Panc1 (cell line): ENCODE measurements around the gene NLRP10. TPM values are rescaled to one million over a fixed set of nuclear protein-coding genes. Genes with fewer than 3 reads are reported as not detected.
A peak's percentile ranks its signal among the peaks of the same experiment; 100 is the strongest.
"Not testable (repeated sequence)": the region's sequence is repeated elsewhere in the genome, so short reads cannot be mapped to it uniquely, and the experiment has no call there.

Experiments used
- ATAC-seq: fragments of 200-7000 bp; cut with Tn5 transposase; 2 replicates; pipeline ENCODE4 v1.9.1; 2020; ENCODE audit warnings: mild to moderate bottlenecking, moderate library complexity
- BruUV-seq: library from RNA; stranded (reverse); fragments of 400-500 nt; replicated peaks from 2 replicates; lab custom pipeline; 2021; lab: Mats Ljungman, UMichigan
- CTCF ChIA-PET: fragments of 300-600 bp; sonication (Branson Sonifier 250); formaldehyde crosslinking; loops from one replicate; lab custom pipeline; 2022; ENCODE audit warnings: antibody characterized with exemption; lab: Charles Lee
- POLR2A ChIA-PET: fragments of 300-600 bp; sonication (Branson Sonifier 250); formaldehyde crosslinking; loops from one replicate; lab custom pipeline; 2022; ENCODE audit warnings: antibody characterized with exemption; lab: Charles Lee
- DNase-seq: peaks from one replicate; pipeline ENCODE4 v3.0.0-alpha.2; 2010; ENCODE audit warnings: low read depth, low spot score
- H3K27ac ChIP-seq: 2 replicates; pipeline ENCODE4 v1.5.1; 2011; ENCODE audit warnings: mild to moderate bottlenecking, low read length, inconsistent platforms
- H3K27me3 ChIP-seq: fragments of 200-500 bp; sonication (Bioruptor generic); 2 replicates; pipeline ENCODE4 v1.6.0; 2014; ENCODE audit warnings: low read length, inconsistent platforms; ENCODE audit not compliant: control insufficient read depth, insufficient read depth
- H3K36me3 ChIP-seq: fragments of 200-500 bp; sonication (Bioruptor generic); 2 replicates; pipeline ENCODE4 v1.5.1; 2014; ENCODE audit warnings: inconsistent platforms, mild to moderate bottlenecking, low read length, moderate library complexity; ENCODE audit not compliant: control insufficient read depth, insufficient read depth
- H3K4me1 ChIP-seq: 2 replicates; pipeline ENCODE4 v1.5.1; 2011; ENCODE audit warnings: inconsistent platforms, mild to moderate bottlenecking, low read length, moderate library complexity; ENCODE audit not compliant: control insufficient read depth, insufficient read depth
- H3K4me3 ChIP-seq, 2 experiments: 2 replicates each; pipeline ENCODE4 v1.5.1; 2011 to 2012; ENCODE audit warnings: low read depth in 2 of 2, low read length in 2 of 2, mild to moderate bottlenecking in 2 of 2, inconsistent platforms in 1 of 2, moderate library complexity in 1 of 2
- H3K9me3 ChIP-seq: fragments of 200-500 bp; sonication (Bioruptor generic); 2 replicates; pipeline ENCODE4 v1.5.1; 2014; ENCODE audit warnings: low read depth, mild to moderate bottlenecking, inconsistent platforms, low read length, moderate library complexity; ENCODE audit not compliant: control insufficient read depth, insufficient read depth
- CTCF ChIP-seq: fragments of 450-650 bp; IDR thresholded peaks from 2 replicates; pipeline ENCODE4 v1.5.1; 2017; ENCODE audit warnings: mild to moderate bottlenecking
- POLR2AphosphoS5 ChIP-seq: IDR thresholded peaks from 2 replicates; pipeline ENCODE4 v1.6.1; 2012; ENCODE audit warnings: mild to moderate bottlenecking, low read depth, low read length, moderate library complexity
- REST ChIP-seq, 2 experiments: IDR thresholded peaks; 2 replicates each; pipeline ENCODE4 v1.6.1; 2011 to 2012; ENCODE audit warnings: low read depth in 2 of 2, control low read depth in 1 of 2, low read length in 1 of 2, mild to moderate bottlenecking in 1 of 2, moderate library complexity in 1 of 2; ENCODE audit not compliant: insufficient read depth in 1 of 2
- SIN3A ChIP-seq: IDR thresholded peaks from 2 replicates; pipeline ENCODE4 v1.6.1; 2012; ENCODE audit warnings: low read depth, mild to moderate bottlenecking, low read length, moderate library complexity, borderline replicate concordance; ENCODE audit not compliant: insufficient read depth
- TCF7L2 ChIP-seq: IDR thresholded peaks from 2 replicates; pipeline ENCODE4 v1.6.1; 2011; ENCODE audit warnings: mild to moderate bottlenecking, low read depth, low read length, inconsistent platforms
- in situ Hi-C: cut with HindIII; loops from 2 replicates; pipeline ENCODE4 v1.10.0; 2016; ENCODE audit warnings: low sequenced_read_pairs, low pct_unique_long_range_greater_than_20kb
- intact Hi-C: fragments of 100-400 bp; cut with micrococcal nuclease; formaldehyde crosslinking; loops from one replicate; pipeline ENCODE4 v1.10.0; 2022; ENCODE audit not compliant: unreplicated experiment
- total RNA-seq: library from RNA; stranded (reverse); gene quantifications from one replicate; pipeline ENCODE4 v1.2.1, GENCODE V29; 2021; ENCODE audit not compliant: unreplicated experiment

The NLRP10 gene
- total RNA-seq, 1 experiment from 2014 or later: not detected

- intact Hi-C loops: loop anchor here (10.0 kb wide), 2 partner anchors 265 to 565 kb away; partner anchors contain the start of gene LMO1
- Histone ChIP-seq H3K9me3 (no peaks in the 10 kb centered on the region), H3K4me1 (no peaks in the 10 kb centered on the region), H3K27ac (no peak overlapping the region), H3K4me3 (no peak overlapping the region), H3K36me3 (peaks cover 37% of the 10 kb centered on the region), H3K27me3 (no peaks in the 10 kb centered on the region)
- ChIA-PET CTCF (interaction anchor here (0.7 kb wide), 1 partner anchor 1139 kb away, joined by 3 read pairs; no protein-coding TSS in a partner anchor), POLR2A (no interaction called here)
- ATAC-seq (no peak), DNase-seq (no peak)
- in situ Hi-C loops: no loop called here
- no TSS peak for BruUV-seq
- TF ChIP-seq POLR2AphosphoS5 (no peak), CTCF (no peak), REST (IDR thresholded peaks at IDR 0.05; ENCODE audit: insufficient read depth in 1 of 2, low read depth in 2 of 2, low read length in 1 of 2) (no peak), TCF7L2 (no peak)
Observed at GRCh38 chr11:7999795-8000194, 34.5 kb upstream of the NLRP10 start.

GRCh38 chr11:7994581-7995278, 29.5 kb upstream of the NLRP10 start:
- CTCF ChIA-PET: no interaction called here
- in situ Hi-C loops (no loop called here), intact Hi-C loops (no loop called here)
- H3K27me3 ChIP-seq: no peaks in the 10 kb centered on the region
- TF ChIP-seq CTCF: no peak
- no peak for TF ChIP-seq POLR2AphosphoS5
- TF ChIP-seq REST (IDR thresholded peaks at IDR 0.05; ENCODE audit: insufficient read depth in 1 of 2, low read depth in 2 of 2, low read length in 1 of 2): no peak
- TF ChIP-seq SIN3A: no peak
- no peak for TF ChIP-seq TCF7L2
- no TSS peak for BruUV-seq
- ATAC-seq (no peak), DNase-seq (no peak)
- no peak overlapping the region for H3K27ac ChIP-seq
- POLR2A ChIA-PET: no interaction called here
- H3K36me3 ChIP-seq: peaks cover 68% of the 10 kb centered on the region
- no peaks in the 10 kb centered on the region for H3K9me3 ChIP-seq
- no peaks in the 10 kb centered on the region for H3K4me1 ChIP-seq
- no peak overlapping the region for H3K4me3 ChIP-seq

GRCh38 chr11:7987560-7987883, 22.3 kb upstream of the NLRP10 start:
- H3K4me3 ChIP-seq: peak overlapping the region; percentile 85
- in situ Hi-C loops, H3K27me3 ChIP-seq, DNase-seq, BruUV-seq, H3K9me3 ChIP-seq: not testable (repeated sequence)
- peaks cover 24% of the 10 kb centered on the region for H3K36me3 ChIP-seq
- peak; percentile 64 for ATAC-seq
- intact Hi-C loops: loop anchor here (1.0 to 10.0 kb wide), 3 partner anchors 95 to 893 kb away; no protein-coding TSS in a partner anchor
- peaks cover 21% of the 10 kb centered on the region for H3K4me1 ChIP-seq
- POLR2A ChIA-PET: interaction anchor here (1.0 kb wide), 1 partner anchor 19 kb away, joined by 3 read pairs; no protein-coding TSS in a partner anchor
- peak overlapping the region; percentile 95 for H3K27ac ChIP-seq
- CTCF ChIA-PET: interaction anchor here (0.7 to 2.0 kb wide), 17 partner anchors 10 to 889 kb away, joined by 3 to 23 read pairs (median 5); no protein-coding TSS in a partner anchor
